Activated T-cell treated with anti-CD3 and anti-CD28 coated beads, Interleukin-2, amount 50 U/mL, for 48 hours (primary cell): Measurements from ENCODE around the gene ADPRHL1.
"Not testable (repeated sequence)": the region's sequence is repeated elsewhere in the genome, so short reads cannot be mapped to it uniquely, and the experiment has no call there.

Experiments
- DNase-seq, 2 experiments: peaks; one replicate each; pipeline ENCODE4 v3.0.0-alpha.2; 2020

ADPRHL1 gene

GRCh38 chr13:113477724-113478123 is 24.4 kb upstream of the ADPRHL1 start:
- no peak for DNase-seq

- no peak for DNase-seq
Observed at GRCh38 chr13:113476811-113477210, 23.5 kb upstream of the ADPRHL1 start.

GRCh38 chr13:113475911-113476310 is 22.6 kb upstream of the ADPRHL1 start:
- no peak for DNase-seq

GRCh38 chr13:113475280-113475679 is 22.0 kb upstream of the ADPRHL1 start:
- no peak for DNase-seq

GRCh38 chr13:113474179-113474578 is 20.9 kb upstream of the ADPRHL1 start:
- DNase-seq = no peak

GRCh38 chr13:113472355-113473025 is 19.2 kb upstream of the ADPRHL1 start:
- DNase-seq = no peak

GRCh38 chr13:113471844-113472243 is 18.6 kb upstream of the ADPRHL1 start:
- DNase-seq = no peak

GRCh38 chr13:113470635-113471163 is 17.4 kb upstream of the ADPRHL1 start:
- DNase-seq = not testable (repeated sequence)

GRCh38 chr13:113470073-113470472 is 16.8 kb upstream of the ADPRHL1 start:
- no peak for DNase-seq

GRCh38 chr13:113469582-113469981 is 16.3 kb upstream of the ADPRHL1 start:
- DNase-seq = no peak

GRCh38 chr13:113468472-113469201 is 15.3 kb upstream of the ADPRHL1 start:
- no peak for DNase-seq

- DNase-seq = no peak
Observed at GRCh38 chr13:113468029-113468428, 14.7 kb upstream of the ADPRHL1 start.

- DNase-seq = no peak
Observed at GRCh38 chr13:113466383-113466782, 13.1 kb upstream of the ADPRHL1 start.

- no peak for DNase-seq
Observed at GRCh38 chr13:113465300-113465699, 12.0 kb upstream of the ADPRHL1 start.

- DNase-seq = no peak
Observed at GRCh38 chr13:113464476-113464875, 11.2 kb upstream of the ADPRHL1 start.

- DNase-seq = no peak
Observed at GRCh38 chr13:113461022-113461751, 7.9 kb upstream of the ADPRHL1 start.

GRCh38 chr13:113460599-113460998 is 7.3 kb upstream of the ADPRHL1 start:
- DNase-seq = no peak

- DNase-seq = no peak
Observed at GRCh38 chr13:113460064-113460555, 6.8 kb upstream of the ADPRHL1 start.

GRCh38 chr13:113458253-113459065 is 5.2 kb upstream of the ADPRHL1 start:
- DNase-seq = no peak

- no peak for DNase-seq
Observed at GRCh38 chr13:113457510-113457909, 4.2 kb upstream of the ADPRHL1 start.

- DNase-seq = no peak
Observed at GRCh38 chr13:113456116-113456702, 2.9 kb upstream of the ADPRHL1 start.

GRCh38 chr13:113455384-113455783 is 2.1 kb upstream of the ADPRHL1 start:
- no peak for DNase-seq
